ENCODE results near the gene QRFP. TPM values are rescaled to one million over a fixed set of nuclear protein-coding genes. Genes with fewer than 3 reads are reported as not detected.

The QRFP gene
- total and polyA plus RNA-seq, 12 donors, result not detected

DNA sequence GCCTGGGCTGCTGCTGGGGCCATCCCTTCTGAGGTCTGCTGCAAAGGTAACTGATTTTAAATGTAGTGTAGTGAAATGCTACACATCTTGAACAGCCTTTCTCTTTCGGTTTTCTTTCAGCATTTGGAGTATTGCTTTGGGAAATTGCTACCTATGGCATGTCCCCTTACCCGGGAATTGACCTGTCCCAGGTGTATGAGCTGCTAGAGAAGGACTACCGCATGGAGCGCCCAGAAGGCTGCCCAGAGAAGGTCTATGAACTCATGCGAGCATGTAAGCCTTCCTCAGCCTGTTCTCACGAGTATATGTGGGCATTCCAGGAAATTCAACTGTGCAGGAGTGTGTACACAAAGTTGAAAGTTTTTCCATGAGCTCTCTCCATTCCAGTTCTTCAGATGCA lies 18.3 kb downstream of the QRFP start:
- WGBS, 4 donors, result 88 to 97% (median 92%) methylated on average over 6 of the region's 6 CpGs
- no peaks in the 10 kb centered on the region for H3K4me1 ChIP-seq (replicated peaks in 1 of 2)
- TF ChIP-seq, protein P1, sequence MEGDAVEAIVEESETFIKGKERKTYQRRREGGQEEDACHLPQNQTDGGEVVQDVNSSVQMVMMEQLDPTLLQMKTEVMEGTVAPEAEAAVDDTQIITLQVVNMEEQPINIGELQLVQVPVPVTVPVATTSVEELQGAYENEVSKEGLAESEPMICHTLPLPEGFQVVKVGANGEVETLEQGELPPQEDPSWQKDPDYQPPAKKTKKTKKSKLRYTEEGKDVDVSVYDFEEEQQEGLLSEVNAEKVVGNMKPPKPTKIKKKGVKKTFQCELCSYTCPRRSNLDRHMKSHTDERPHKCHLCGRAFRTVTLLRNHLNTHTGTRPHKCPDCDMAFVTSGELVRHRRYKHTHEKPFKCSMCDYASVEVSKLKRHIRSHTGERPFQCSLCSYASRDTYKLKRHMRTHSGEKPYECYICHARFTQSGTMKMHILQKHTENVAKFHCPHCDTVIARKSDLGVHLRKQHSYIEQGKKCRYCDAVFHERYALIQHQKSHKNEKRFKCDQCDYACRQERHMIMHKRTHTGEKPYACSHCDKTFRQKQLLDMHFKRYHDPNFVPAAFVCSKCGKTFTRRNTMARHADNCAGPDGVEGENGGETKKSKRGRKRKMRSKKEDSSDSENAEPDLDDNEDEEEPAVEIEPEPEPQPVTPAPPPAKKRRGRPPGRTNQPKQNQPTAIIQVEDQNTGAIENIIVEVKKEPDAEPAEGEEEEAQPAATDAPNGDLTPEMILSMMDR (IDR thresholded peaks at IDR 0.05), result no peak
- no peak for TF ChIP-seq POLR2A (IDR thresholded peaks at IDR 0.05)
- no peaks in the 10 kb centered on the region for H3K27me3 ChIP-seq
- no peak overlapping the region for H3K4me3 ChIP-seq
- intact Hi-C loops (cut with DNase I), result no loop called here
- no peak overlapping the region for H3K27ac ChIP-seq
- H3K36me3 ChIP-seq (replicated peaks in 1 of 2), result peaks cover 0 to 89% of the 10 kb centered on the region in 2 donors
- DNase-seq, result no peak
- no peaks in the 10 kb centered on the region for H3K9me3 ChIP-seq (replicated peaks in 1 of 3)

DNA sequence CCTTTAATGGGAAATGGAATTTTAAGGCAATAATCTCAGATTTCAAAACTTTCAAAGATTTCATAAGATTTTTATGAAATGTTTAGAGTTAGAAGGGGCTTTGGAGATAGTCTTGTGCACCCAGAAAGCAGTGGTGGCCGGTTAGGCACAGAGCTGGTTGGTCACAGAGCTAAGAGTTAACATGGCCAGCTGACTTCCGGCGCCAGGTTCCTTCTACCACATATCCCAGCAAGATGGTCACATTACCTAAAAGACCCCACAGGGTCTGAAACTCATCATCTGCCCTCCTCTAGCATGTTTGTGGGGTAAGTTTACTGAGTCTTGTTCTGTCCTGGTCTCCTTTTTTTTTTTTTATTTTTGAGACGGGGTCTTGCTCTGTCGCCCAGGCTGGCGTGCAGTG lies 19.3 kb downstream of the QRFP start:
- no peak for TF ChIP-seq POLR2A (IDR thresholded peaks at IDR 0.05)
- TF ChIP-seq, protein P1 (IDR thresholded peaks at IDR 0.05), result no peak
- intact Hi-C loops (cut with DNase I), result no loop called here
- WGBS, 4 donors, result 94 to 98% (median 96%) methylated on average over 6 of the region's 6 CpGs

DNA sequence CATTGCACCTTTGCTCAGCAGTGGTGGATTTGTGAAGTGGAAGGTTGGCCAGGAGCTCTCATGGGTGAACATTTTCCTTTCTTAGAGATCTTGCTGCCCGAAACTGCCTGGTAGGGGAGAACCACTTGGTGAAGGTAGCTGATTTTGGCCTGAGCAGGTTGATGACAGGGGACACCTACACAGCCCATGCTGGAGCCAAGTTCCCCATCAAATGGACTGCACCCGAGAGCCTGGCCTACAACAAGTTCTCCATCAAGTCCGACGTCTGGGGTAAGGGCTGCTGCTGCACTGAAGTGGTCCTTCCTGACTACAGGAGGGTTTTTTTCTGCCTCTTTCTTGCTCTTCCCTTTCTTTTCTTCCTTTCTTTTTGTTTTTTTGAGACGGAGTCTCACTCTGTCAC lies 21.8 kb downstream of the QRFP start:
- Histone ChIP-seq H3K27me3 (no peaks in the 10 kb centered on the region), H3K9me3 (replicated peaks in 1 of 3) (no peaks in the 10 kb centered on the region), H3K4me3 (no peak overlapping the region), H3K36me3 (replicated peaks in 1 of 2) (peaks cover 0 to 71% of the 10 kb centered on the region in 2 donors), H3K4me1 (replicated peaks in 1 of 2) (peaks cover 15 to 17% of the 10 kb centered on the region in 2 donors), H3K27ac (no peak overlapping the region)
- WGBS, 4 donors, result 94 to 97% (median 95%) methylated on average over 5 of the region's 5 CpGs
- intact Hi-C loops (cut with DNase I), result loop anchor here (5.0 kb wide), 3 partner anchors 58 to 173 kb away; no protein-coding TSS in a partner anchor
- TF ChIP-seq, protein P1 (IDR thresholded peaks at IDR 0.05), result no peak
- TF ChIP-seq POLR2A (IDR thresholded peaks at IDR 0.05), result no peak
- no peak for DNase-seq

More for the DNA sequence above, 19.3 kb downstream of the QRFP start:
- Histone ChIP-seq H3K4me3 (no peak overlapping the region), H3K27ac (no peak overlapping the region), H3K4me1 (replicated peaks in 1 of 2) (peaks cover 0 to 6% of the 10 kb centered on the region in 2 donors), H3K27me3 (no peaks in the 10 kb centered on the region), H3K9me3 (replicated peaks in 1 of 3) (no peaks in the 10 kb centered on the region), H3K36me3 (replicated peaks in 1 of 2) (peaks cover 0 to 89% of the 10 kb centered on the region in 2 donors)
- no peak for DNase-seq

DNA sequence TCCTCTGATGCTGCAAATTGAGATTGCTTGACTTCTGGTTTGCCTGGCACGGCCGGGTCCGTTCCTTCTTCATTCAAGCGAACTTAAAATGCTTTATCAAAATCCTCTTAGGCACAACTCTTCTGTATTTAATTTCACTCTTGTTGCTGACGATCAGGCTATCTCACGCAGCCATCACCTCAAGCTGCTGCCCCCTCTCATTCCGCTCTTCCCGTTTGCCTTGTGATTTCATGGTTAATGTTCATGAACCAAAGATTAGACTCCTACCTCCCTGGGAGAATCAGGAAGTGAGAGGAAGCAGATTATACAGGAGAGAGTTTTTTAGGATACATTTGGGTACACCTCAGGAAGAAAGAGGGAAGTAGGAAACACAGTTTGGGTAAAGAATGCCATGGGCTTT lies 22.6 kb downstream of the QRFP start:
- no peak for DNase-seq
- no peaks in the 10 kb centered on the region for H3K9me3 ChIP-seq (replicated peaks in 1 of 3)
- H3K27me3 ChIP-seq, result no peaks in the 10 kb centered on the region
- H3K4me1 ChIP-seq (replicated peaks in 1 of 2), result peaks cover 17 to 19% of the 10 kb centered on the region in 2 donors
- intact Hi-C loops (cut with DNase I), result loop anchor here (5.0 kb wide), 3 partner anchors 58 to 173 kb away; no protein-coding TSS in a partner anchor
- H3K4me3 ChIP-seq, result no peak overlapping the region
- peaks cover 0 to 63% of the 10 kb centered on the region in 2 donors for H3K36me3 ChIP-seq (replicated peaks in 1 of 2)
- WGBS, 4 donors, result 88 to 96% (median 92%) methylated on average over 8 of the region's 8 CpGs
- H3K27ac ChIP-seq, result no peak overlapping the region
- TF ChIP-seq, protein P1 (IDR thresholded peaks at IDR 0.05), result no peak
- TF ChIP-seq POLR2A (IDR thresholded peaks at IDR 0.05), result no peak
